Prostate gland (tissue), 2 donors: Measurements from ENCODE around the gene PSMB11. TPM values are rescaled to one million over a fixed set of nuclear protein-coding genes. Genes with fewer than 3 reads are reported as not detected.

Experiments used
- DNase-seq: peaks from one replicate; pipeline ENCODE4 v3.0.0-alpha.2; 2019; ENCODE audit warnings: low spot score
- H3K27ac ChIP-seq, 2 donors: fragments of 200-600 bp; sonication (generic); 2 replicates each; pipeline ENCODE4 v1.5.1; 2017 to 2019
- H3K27me3 ChIP-seq: fragments of 200-600 bp; sonication (generic); replicated peaks from 2 replicates; pipeline ENCODE4 v1.5.1; 2019; ENCODE audit not compliant: insufficient read depth
- H3K36me3 ChIP-seq, 2 donors: fragments of 200-600 bp; sonication (generic); 1 replicate in 1 of 2; 2 replicates in 1 of 2; pipeline versions ENCODE4 v1.5.1 to v1.8.1; 2017 to 2019
- H3K4me1 ChIP-seq: fragments of 200-600 bp; sonication (generic); replicated peaks from 2 replicates; pipeline ENCODE4 v1.5.1; 2019
- H3K4me3 ChIP-seq, 2 donors: fragments of 200-600 bp; sonication (generic); 2 replicates each; pipeline ENCODE4 v1.5.1; 2017 to 2019
- H3K9me3 ChIP-seq: fragments of 200-600 bp; sonication (generic); 2 replicates; pipeline ENCODE4 v1.5.1; 2017
- POLR2A ChIP-seq: fragments of 450-650 bp; IDR thresholded peaks from one replicate; pipeline ENCODE4 v1.6.1; 2016; ENCODE audit warnings: antibody characterized with exemption, mild to moderate bottlenecking
- POLR2AphosphoS5 ChIP-seq: sonication (generic); formaldehyde crosslinking; IDR thresholded peaks from one replicate; pipeline ENCODE4 v1.6.1; 2017; ENCODE audit warnings: antibody characterized with exemption
- WGBS: methylation state at CpG from one replicate; pipeline ENCODE4 v1.1.5; 2018; 5-methylcytosine and 5-hydroxymethylcytosine counted together
- intact Hi-C: fragments of 100-400 bp; cut with DNase I; formaldehyde crosslinking; loops from one replicate; pipeline ENCODE4 v1.14.2; 2022
- total RNA-seq, 2 donors: library from RNA; depleted of rRNA; stranded (reverse); fragments of >200 nt; gene quantifications; one replicate each; pipeline ENCODE4 v1.1.0, GENCODE V29; 2016
- TF ChIP-seq, protein P1 (sequence below), 4 experiments: fragments of 200-600 bp in 2 of 4; fragments of 450-650 bp in 2 of 4; sonication (generic) in 2 of 4; IDR thresholded peaks; 1 replicate in 3 of 4; 2 replicates in 1 of 4; pipeline ENCODE4 v1.5.1; 2016 to 2019; ENCODE audit warnings: antibody characterized with exemption in 4 of 4, mild to moderate bottlenecking in 2 of 4, moderate library complexity in 2 of 4

Gene PSMB11
- total RNA-seq, 2 donors from 2014 or later = not detected

DNA sequence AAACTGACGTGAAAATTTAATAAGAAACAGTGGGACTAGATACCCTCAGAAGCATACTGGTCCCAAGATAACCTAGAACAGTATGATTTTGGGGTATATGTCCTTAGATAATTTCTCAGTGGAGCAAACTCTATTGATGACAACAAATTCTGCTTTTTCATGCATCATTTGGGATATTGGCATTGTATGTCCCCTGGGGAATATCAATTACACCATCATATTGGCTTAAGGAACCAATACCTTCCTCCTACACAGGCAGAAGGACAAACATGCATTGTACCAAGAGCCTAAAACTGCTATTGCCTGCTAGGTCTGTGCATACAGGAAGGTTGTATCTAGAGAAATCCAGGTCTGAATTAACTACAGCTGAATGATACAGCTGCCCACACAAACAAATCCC, 32.9 kb downstream of the PSMB11 start:
- no peaks in the 10 kb centered on the region for H3K9me3 ChIP-seq
- intact Hi-C loops = no loop called here
- no peak overlapping the region for H3K4me3 ChIP-seq
- peaks cover 17% of the 10 kb centered on the region for H3K4me1 ChIP-seq
- H3K27ac ChIP-seq = no peak overlapping the region
- no peaks in the 10 kb centered on the region for H3K27me3 ChIP-seq
- H3K36me3 ChIP-seq = peaks cover 1 to 25% of the 10 kb centered on the region in 2 donors
- WGBS = 97% methylated on average over 1 of the region's 1 CpG
- TF ChIP-seq POLR2A (no peak), POLR2AphosphoS5 (no peak)
- TF ChIP-seq, protein P1, sequence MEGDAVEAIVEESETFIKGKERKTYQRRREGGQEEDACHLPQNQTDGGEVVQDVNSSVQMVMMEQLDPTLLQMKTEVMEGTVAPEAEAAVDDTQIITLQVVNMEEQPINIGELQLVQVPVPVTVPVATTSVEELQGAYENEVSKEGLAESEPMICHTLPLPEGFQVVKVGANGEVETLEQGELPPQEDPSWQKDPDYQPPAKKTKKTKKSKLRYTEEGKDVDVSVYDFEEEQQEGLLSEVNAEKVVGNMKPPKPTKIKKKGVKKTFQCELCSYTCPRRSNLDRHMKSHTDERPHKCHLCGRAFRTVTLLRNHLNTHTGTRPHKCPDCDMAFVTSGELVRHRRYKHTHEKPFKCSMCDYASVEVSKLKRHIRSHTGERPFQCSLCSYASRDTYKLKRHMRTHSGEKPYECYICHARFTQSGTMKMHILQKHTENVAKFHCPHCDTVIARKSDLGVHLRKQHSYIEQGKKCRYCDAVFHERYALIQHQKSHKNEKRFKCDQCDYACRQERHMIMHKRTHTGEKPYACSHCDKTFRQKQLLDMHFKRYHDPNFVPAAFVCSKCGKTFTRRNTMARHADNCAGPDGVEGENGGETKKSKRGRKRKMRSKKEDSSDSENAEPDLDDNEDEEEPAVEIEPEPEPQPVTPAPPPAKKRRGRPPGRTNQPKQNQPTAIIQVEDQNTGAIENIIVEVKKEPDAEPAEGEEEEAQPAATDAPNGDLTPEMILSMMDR (IDR thresholded peaks at IDR 0.05) = no peak
- DNase-seq = no peak

DNA sequence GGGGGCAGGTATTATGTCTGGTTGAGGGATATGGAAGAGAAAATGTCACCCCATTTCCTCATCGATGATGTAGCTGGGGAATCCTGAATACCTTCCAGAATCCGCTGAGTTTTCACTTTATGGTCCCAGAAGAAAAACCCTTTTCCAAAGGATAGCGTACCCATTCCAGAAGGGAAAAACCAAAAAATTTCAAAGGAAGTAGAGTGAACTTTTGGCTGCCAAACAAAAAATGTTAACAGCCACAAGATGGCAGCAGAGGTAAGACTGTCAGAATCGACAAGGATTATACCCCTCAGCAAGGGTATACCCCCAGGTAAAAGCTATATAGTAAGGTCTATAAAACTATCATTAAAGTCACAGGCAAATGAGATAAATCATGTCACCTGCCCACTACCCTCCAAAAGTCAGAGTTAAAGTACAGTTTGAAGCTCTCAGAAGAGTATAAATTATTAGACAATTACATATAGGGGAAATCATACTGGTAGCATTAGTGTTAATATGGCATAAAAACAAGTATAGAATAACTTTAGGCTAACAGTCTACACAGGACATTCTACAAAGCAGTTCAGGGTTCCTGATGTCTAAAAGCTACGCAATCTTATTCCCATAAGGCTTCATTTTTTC, 34.9 kb downstream of the PSMB11 start:
- Histone ChIP-seq H3K9me3 (no peaks in the 10 kb centered on the region), H3K4me1 (peaks cover 4% of the 10 kb centered on the region), H3K4me3 (no peak overlapping the region), H3K36me3 (peaks cover 10 to 30% of the 10 kb centered on the region in 2 donors), H3K27ac (no peak overlapping the region), H3K27me3 (no peaks in the 10 kb centered on the region)
- TF ChIP-seq, protein P1 (IDR thresholded peaks at IDR 0.05) = peak in 3 of 4 experiments; percentile 40 to 58 (median 44)
- TF ChIP-seq POLR2A = no peak
- intact Hi-C loops = no loop called here
- no peak for DNase-seq
- WGBS = 66% methylated on average over 5 of the region's 5 CpGs

DNA sequence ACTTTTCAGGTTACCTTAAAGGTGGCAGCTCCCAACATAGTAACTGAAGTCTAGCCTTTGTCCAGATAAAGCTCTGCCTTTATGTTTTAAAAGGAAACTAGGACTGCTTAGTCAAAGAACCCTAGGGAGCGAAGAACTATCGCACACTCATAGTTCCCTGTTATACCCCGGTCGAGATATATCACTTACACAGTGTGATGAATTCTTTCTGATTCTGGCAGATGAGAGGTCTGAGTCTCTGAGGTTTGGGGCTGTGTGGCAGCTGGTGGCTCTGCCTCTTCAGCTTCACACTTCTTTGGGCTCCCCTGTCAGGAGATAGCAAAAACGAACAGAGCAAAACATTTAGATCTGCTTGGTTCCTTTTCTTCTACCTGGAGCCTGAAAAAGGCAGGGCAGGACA, 36.0 kb downstream of the PSMB11 start:
- intact Hi-C loops = no loop called here
- DNase-seq = no peak
- Histone ChIP-seq H3K4me1 (no peaks in the 10 kb centered on the region), H3K4me3 (no peak overlapping the region), H3K36me3 (peaks cover 12 to 30% of the 10 kb centered on the region in 2 donors), H3K27ac (no peak overlapping the region), H3K9me3 (no peaks in the 10 kb centered on the region), H3K27me3 (no peaks in the 10 kb centered on the region)
- TF ChIP-seq, protein P1 (IDR thresholded peaks at IDR 0.05) = no peak
- no peak for TF ChIP-seq POLR2AphosphoS5
- TF ChIP-seq POLR2A = no peak
- 91% methylated on average over 5 of the region's 5 CpGs for WGBS

DNA sequence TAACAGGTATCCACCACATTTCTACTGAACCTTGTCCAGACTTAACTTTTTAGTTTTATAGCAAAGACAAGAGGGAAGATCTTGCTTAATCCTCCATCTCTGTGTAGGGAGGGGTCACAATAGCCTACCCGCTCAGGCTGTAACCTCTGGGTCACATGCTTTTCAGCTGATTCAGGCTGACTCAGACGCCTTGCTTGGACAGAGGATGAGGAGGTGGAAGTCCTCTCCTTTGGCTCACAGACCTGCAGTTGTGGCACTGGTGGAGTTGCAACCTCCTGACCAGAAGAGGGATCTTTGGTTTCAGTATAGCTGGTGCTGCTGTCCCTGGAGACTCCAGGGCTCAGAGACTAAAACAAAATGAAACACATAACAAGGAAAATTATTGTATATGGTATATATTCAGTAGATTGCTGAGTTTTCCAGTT, 36.7 kb downstream of the PSMB11 start:
- WGBS = 40% methylated on average over 2 of the region's 2 CpGs
- Histone ChIP-seq H3K4me3 (no peak overlapping the region), H3K36me3 (peaks cover 12 to 30% of the 10 kb centered on the region in 2 donors), H3K27ac (peak overlapping the region in 1 of 2 donors; percentile 8), H3K27me3 (no peaks in the 10 kb centered on the region), H3K4me1 (no peaks in the 10 kb centered on the region), H3K9me3 (no peaks in the 10 kb centered on the region)
- no peak for DNase-seq
- TF ChIP-seq POLR2A = no peak
- peak; percentile 48 for TF ChIP-seq POLR2AphosphoS5
- intact Hi-C loops = no loop called here

DNA sequence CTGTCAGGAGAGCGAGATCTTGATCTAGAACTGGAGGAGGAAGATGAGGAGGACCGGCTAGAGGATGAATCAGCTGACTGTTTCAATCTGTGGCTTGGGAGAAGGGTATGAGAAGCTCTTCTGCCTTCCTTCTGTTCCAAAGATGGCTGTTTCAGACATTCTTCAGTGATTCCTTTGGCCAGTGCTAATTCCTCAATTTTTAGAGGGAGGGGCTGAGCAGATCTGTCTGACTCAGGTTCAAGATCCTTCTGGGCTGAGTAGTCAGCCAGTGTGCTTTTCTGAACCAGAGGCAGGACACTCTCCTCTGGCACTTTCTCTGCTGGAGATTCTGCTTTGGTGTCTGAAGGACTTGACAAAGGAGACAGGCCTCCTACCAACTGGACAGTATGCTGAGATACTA, 37.7 kb downstream of the PSMB11 start:
- 89% methylated on average over 2 of the region's 2 CpGs for WGBS
- intact Hi-C loops = no loop called here
- H3K36me3 ChIP-seq = peaks cover 12 to 30% of the 10 kb centered on the region in 2 donors

More for the DNA sequence above, 37.7 kb downstream of the PSMB11 start:
- H3K27ac ChIP-seq = peak overlapping the region in 1 of 2 donors; percentile 3
- H3K27me3 ChIP-seq = no peaks in the 10 kb centered on the region
- H3K4me3 ChIP-seq = no peak overlapping the region
- TF ChIP-seq POLR2A (no peak), POLR2AphosphoS5 (no peak)
- TF ChIP-seq, protein P1 (IDR thresholded peaks at IDR 0.05) = no peak
- DNase-seq = no peak
- H3K4me1 ChIP-seq = no peaks in the 10 kb centered on the region
- H3K9me3 ChIP-seq = no peaks in the 10 kb centered on the region
